Mesothelial cell of epicardium (in vitro differentiated cells): Measurements from ENCODE around the gene NCAPH2. TPM values are rescaled to one million over a fixed set of nuclear protein-coding genes. Genes with fewer than 3 reads are reported as not detected.

Experiments used
- DNase-seq, 2 experiments: peaks; one replicate each; pipeline ENCODE4 v3.0.0; 2021; ENCODE audit warnings: low spot score in 2 of 2; ENCODE audit not compliant: unreplicated experiment in 2 of 2
- H3K27ac Mint-ChIP-seq: 2 replicates; pipeline ENCODE4 v1.8.0; 2021; ENCODE audit warnings: mixed read lengths
- H3K27me3 Mint-ChIP-seq: 2 replicates; pipeline ENCODE4 v1.8.0; 2021; ENCODE audit warnings: low read depth, mixed read lengths
- H3K36me3 Mint-ChIP-seq: 2 replicates; pipeline ENCODE4 v1.8.0; 2021; ENCODE audit warnings: mixed read lengths
- H3K4me1 Mint-ChIP-seq: 2 replicates; pipeline ENCODE4 v1.8.0; 2021; ENCODE audit warnings: mixed read lengths
- H3K4me3 Mint-ChIP-seq: 2 replicates; pipeline ENCODE4 v1.8.0; 2021; ENCODE audit warnings: mild to moderate bottlenecking, moderate library complexity, mixed read lengths
- H3K9me3 Mint-ChIP-seq: 2 replicates; pipeline ENCODE4 v1.8.0; 2021; ENCODE audit warnings: mixed read lengths
- total RNA-seq: library from RNA; stranded (reverse); gene quantifications from 3 replicates; pipeline ENCODE4 v1.2.1, GENCODE V29; 2021
- TF ChIP-seq, protein P1 (sequence below): fragments of 200-600 bp; sonication (generic); IDR thresholded peaks from one replicate; pipeline ENCODE4 v1.5.0; 2021; ENCODE audit warnings: antibody characterized with exemption; ENCODE audit not compliant: unreplicated experiment

Gene NCAPH2
- total RNA-seq, 1 donor from 2014 or later: 60.3 TPM

DNA sequence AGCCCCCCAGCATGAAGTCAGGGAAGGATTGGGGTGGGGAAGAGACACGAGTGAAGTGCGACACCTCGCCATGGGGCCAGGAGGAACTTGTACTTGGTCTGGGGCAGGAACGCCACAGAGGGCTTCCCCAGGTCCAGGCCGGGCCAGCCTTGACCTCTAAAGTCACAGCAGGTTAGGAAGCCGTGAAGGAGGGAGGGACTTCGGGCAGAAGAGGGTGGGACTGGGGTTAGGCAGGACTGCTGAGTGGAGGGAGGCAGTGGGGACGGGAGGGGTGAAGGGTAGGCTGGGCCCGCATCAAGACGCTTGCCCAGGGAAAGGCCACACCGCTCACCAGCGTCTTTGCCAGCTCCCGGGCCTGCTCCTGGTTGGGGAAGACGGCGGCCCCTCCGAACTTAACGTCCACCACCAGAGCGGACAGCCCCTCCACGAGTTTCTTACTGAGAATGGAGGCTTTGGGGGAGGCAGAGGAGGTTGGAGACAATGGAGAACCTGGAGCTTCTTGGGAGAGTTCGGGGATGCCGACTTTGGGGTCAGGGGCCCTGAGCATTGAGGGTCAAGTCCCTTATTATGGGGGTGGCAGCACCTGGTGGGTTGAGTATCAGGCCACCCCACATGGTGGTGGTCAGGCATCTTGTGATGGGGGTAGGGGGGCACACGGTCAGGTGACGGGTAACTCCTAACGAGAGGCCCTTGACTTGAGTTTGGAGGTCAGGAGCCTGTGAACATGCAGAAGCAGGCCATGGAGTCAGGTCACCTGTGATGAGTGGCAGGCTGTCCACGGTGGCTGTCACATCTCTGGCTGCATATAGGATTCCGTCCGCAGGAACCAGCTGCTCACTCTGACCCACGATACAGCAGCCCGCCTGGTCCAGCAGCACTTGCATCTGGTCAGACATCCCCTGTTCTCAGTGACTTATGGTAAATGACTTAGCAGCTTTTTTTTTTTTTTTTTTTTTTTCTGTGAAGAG lies 19.1 kb downstream of the NCAPH2 start:
- no peaks in the 10 kb centered on the region for H3K9me3 Mint-ChIP-seq
- H3K27me3 Mint-ChIP-seq: peaks cover 30% of the 10 kb centered on the region
- H3K4me3 Mint-ChIP-seq: peak overlapping the region; percentile 62
- peak overlapping the region; percentile 67 for H3K27ac Mint-ChIP-seq
- no peak for DNase-seq
- peaks cover 16% of the 10 kb centered on the region for H3K4me1 Mint-ChIP-seq
- TF ChIP-seq, protein P1, sequence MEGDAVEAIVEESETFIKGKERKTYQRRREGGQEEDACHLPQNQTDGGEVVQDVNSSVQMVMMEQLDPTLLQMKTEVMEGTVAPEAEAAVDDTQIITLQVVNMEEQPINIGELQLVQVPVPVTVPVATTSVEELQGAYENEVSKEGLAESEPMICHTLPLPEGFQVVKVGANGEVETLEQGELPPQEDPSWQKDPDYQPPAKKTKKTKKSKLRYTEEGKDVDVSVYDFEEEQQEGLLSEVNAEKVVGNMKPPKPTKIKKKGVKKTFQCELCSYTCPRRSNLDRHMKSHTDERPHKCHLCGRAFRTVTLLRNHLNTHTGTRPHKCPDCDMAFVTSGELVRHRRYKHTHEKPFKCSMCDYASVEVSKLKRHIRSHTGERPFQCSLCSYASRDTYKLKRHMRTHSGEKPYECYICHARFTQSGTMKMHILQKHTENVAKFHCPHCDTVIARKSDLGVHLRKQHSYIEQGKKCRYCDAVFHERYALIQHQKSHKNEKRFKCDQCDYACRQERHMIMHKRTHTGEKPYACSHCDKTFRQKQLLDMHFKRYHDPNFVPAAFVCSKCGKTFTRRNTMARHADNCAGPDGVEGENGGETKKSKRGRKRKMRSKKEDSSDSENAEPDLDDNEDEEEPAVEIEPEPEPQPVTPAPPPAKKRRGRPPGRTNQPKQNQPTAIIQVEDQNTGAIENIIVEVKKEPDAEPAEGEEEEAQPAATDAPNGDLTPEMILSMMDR: no peak
- H3K36me3 Mint-ChIP-seq: no peaks in the 10 kb centered on the region

GRCh38 chr22:50527921-50528681 lies 20.1 kb downstream of the NCAPH2 start:
- Mint-ChIP-seq H3K9me3 (no peaks in the 10 kb centered on the region), H3K27ac (no peak overlapping the region), H3K36me3 (no peaks in the 10 kb centered on the region), H3K4me3 (peak overlapping the region; percentile 62), H3K27me3 (peaks cover 35% of the 10 kb centered on the region), H3K4me1 (peaks cover 23% of the 10 kb centered on the region)
- TF ChIP-seq, protein P1: no peak
- no peak for DNase-seq

DNA sequence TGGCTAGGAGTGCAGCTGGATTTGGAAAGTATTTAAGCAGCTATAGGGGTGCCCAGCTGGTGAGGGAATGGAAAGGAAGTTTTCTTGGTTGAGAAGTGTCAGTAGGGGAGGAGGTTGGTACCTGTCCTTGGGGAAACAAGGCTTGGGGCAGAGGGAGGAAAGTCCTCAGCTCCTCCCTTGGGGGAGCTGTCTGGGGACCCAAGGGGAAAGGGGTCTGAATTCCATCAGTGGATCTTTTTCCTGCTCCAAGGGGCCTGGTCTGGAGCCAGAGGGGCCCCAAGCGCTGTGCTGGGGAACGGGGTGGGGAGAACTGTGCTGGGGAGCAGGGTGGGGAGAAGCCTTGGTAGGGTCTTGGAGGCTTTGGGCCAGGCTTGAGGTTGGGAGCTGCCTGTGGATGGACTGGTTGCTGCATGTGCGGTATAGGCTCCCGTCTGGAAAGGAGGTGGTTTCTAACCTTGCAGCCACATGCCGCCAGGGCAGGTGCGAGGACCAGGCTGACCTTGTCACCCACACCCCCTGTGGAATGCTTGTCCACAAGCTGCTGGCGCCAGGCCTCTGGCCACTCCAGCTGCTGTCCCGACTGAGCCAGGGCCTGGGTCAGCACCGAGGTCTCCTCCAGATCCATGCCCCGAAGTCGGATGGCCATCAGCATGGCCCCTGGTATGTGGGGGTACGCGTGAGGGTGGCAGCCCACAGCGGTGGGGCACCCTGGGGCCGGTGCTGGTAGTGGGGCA lies 20.8 kb downstream of the NCAPH2 start:
- Mint-ChIP-seq H3K4me1 (peaks cover 30% of the 10 kb centered on the region), H3K27me3 (peaks cover 38% of the 10 kb centered on the region), H3K27ac (no peak overlapping the region), H3K4me3 (peak overlapping the region; percentile 62), H3K9me3 (no peaks in the 10 kb centered on the region), H3K36me3 (no peaks in the 10 kb centered on the region)
- DNase-seq: no peak
- TF ChIP-seq, protein P1: no peak

- no peaks in the 10 kb centered on the region for H3K36me3 Mint-ChIP-seq
- TF ChIP-seq, protein P1: no peak
- no peak overlapping the region for H3K27ac Mint-ChIP-seq
- no peaks in the 10 kb centered on the region for H3K9me3 Mint-ChIP-seq
- H3K4me3 Mint-ChIP-seq: peak overlapping the region; percentile 13
- H3K4me1 Mint-ChIP-seq: peaks cover 35% of the 10 kb centered on the region
- H3K27me3 Mint-ChIP-seq: peaks cover 38% of the 10 kb centered on the region
- no peak for DNase-seq
Observed at GRCh38 chr22:50529416-50529896, 21.4 kb downstream of the NCAPH2 start.

GRCh38 chr22:50529897-50530579 lies 22.0 kb downstream of the NCAPH2 start, which contains the start of gene TYMP:
TSS of gene TYMP (minus strand) at chr22:50530012. CDS start at chr22:50529709, 303 bp downstream.
- no peak within 1 kb of the TSS for H3K27ac Mint-ChIP-seq
- H3K27me3 Mint-ChIP-seq: peaks cover 38% of the 10 kb centered on the region
- TF ChIP-seq, protein P1: no peak
- peaks cover 31% of the 10 kb centered on the region for H3K4me1 Mint-ChIP-seq
- H3K9me3 Mint-ChIP-seq: no peaks in the 10 kb centered on the region
- H3K4me3 Mint-ChIP-seq: peak within 1 kb of the TSS; percentile 65
- no peaks in the 10 kb centered on the region for H3K36me3 Mint-ChIP-seq
- peak in 1 of 2 experiments; percentile 27 for DNase-seq
